PC-9 (cell line): ENCODE results near the gene GPR4.

Experiments
- EZH2 ChIP-seq: fragments of 200-600 bp; sonication (generic); IDR thresholded peaks from 2 replicates; pipeline ENCODE4 v1.8.0; 2017; ENCODE audit warnings: antibody characterized with exemption, low read depth
- TF ChIP-seq, protein P1 (sequence below): fragments of 200-600 bp; sonication (generic); conservative IDR thresholded peaks from 2 replicates; pipeline ENCODE4 v1.6.1; 2017; ENCODE audit warnings: mixed run types, antibody characterized with exemption, mild to moderate bottlenecking, moderate library complexity

DNA sequence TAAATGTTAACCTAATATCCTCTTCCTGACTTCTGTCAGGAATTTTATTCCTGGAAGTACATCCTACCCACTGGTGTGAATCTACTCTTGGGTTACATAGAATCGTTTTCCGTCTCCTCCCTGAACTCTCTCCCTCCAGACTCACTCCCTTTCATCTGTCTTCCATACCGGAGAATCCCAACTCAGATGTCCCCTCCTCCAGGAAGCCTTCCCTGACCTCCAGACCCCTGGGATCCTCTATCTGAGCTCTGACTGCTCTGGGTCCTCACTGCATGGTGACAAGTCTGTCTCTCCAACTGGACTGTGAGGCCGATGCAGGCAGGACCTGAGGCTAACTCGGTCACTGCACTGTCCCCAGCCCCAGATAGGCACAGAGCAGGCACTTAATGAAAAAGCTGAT lies 42.0 kb downstream of the GPR4 start:
- TF ChIP-seq, protein P1, sequence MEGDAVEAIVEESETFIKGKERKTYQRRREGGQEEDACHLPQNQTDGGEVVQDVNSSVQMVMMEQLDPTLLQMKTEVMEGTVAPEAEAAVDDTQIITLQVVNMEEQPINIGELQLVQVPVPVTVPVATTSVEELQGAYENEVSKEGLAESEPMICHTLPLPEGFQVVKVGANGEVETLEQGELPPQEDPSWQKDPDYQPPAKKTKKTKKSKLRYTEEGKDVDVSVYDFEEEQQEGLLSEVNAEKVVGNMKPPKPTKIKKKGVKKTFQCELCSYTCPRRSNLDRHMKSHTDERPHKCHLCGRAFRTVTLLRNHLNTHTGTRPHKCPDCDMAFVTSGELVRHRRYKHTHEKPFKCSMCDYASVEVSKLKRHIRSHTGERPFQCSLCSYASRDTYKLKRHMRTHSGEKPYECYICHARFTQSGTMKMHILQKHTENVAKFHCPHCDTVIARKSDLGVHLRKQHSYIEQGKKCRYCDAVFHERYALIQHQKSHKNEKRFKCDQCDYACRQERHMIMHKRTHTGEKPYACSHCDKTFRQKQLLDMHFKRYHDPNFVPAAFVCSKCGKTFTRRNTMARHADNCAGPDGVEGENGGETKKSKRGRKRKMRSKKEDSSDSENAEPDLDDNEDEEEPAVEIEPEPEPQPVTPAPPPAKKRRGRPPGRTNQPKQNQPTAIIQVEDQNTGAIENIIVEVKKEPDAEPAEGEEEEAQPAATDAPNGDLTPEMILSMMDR: no peak
- no peak for TF ChIP-seq EZH2
